GM12878 (cell line): ENCODE data around the gene ZCCHC4. TPM values are rescaled to one million over a fixed set of nuclear protein-coding genes. Genes with fewer than 3 reads are reported as not detected.

Experiments
- ATAC-seq: fragments of 200-7000 bp; cut with Tn5 transposase; 3 replicates; pipeline ENCODE4 v1.9.1; 2020; ENCODE audit warnings: mild to moderate bottlenecking, moderate library complexity
- BruUV-seq: library from RNA; stranded (reverse); fragments of 400-500 nt; replicated peaks from 2 replicates; lab custom pipeline; 2021; lab: Mats Ljungman, UMichigan
- CTCF ChIA-PET: fragments of 300-600 bp; sonication (Branson Sonifier 250); formaldehyde crosslinking; extraction: SDS; loops from one replicate; lab custom pipeline; 2021; ENCODE audit warnings: inconsistent platforms; lab: Yijun Ruan, JAX
- POLR2A ChIA-PET: fragments of 350-600 bp; formaldehyde crosslinking; extraction: SDS; loops from one replicate; lab custom pipeline; 2021; ENCODE audit warnings: inconsistent platforms; lab: Charles Lee
- RAD21 ChIA-PET: fragments of 300-600 bp; sonication (Branson Sonifier 250); formaldehyde crosslinking; loops from one replicate; lab custom pipeline; 2023; ENCODE audit warnings: antibody characterized with exemption; ENCODE audit not compliant: unreplicated experiment; lab: Charles Lee
- SMC1A ChIA-PET: fragments of 300-600 bp; sonication (Branson Sonifier 250); formaldehyde crosslinking; loops from one replicate; lab custom pipeline; 2023; ENCODE audit not compliant: unreplicated experiment, uncharacterized antibody; lab: Charles Lee
- DNase-seq: peaks from one replicate; pipeline ENCODE4 v3.0.0-alpha.2; 2011; ENCODE audit warnings: low read depth, low spot score
- FAIRE-seq: peaks from 3 replicates; lab custom pipeline; 2011; peaks lifted over from hg19 to GRCh38; lab: Jason Lieb, UNC
- H2AFZ ChIP-seq: 2 replicates; pipeline ENCODE4 v1.6.0; 2011; ENCODE audit warnings: low read depth, low read length, control low read depth; ENCODE audit not compliant: control insufficient read depth
- H3K27ac ChIP-seq: 2 replicates; pipeline ENCODE4 v1.5.1; 2011; ENCODE audit warnings: control low read depth; ENCODE audit not compliant: control insufficient read depth, insufficient read depth
- H3K27me3 ChIP-seq, 2 experiments: replicated peaks in 1 of 2; 2 replicates each; pipeline versions ENCODE4 v1.6.0 to v1.6.1; 2011; ENCODE audit warnings: low read length in 1 of 2; ENCODE audit not compliant: control insufficient read depth in 2 of 2, insufficient read depth in 2 of 2
- H3K36me3 ChIP-seq, 2 experiments: 2 replicates each; pipeline ENCODE4 v1.5.1; 2011; ENCODE audit warnings: low read length in 1 of 2; ENCODE audit not compliant: control insufficient read depth in 2 of 2, insufficient read depth in 2 of 2
- H3K4me1 ChIP-seq: 2 replicates; pipeline ENCODE4 v1.6.1; 2011; ENCODE audit warnings: mild to moderate bottlenecking, low read length, moderate library complexity, mixed read lengths; ENCODE audit not compliant: control insufficient read depth, insufficient read depth
- H3K4me2 ChIP-seq: 2 replicates; pipeline ENCODE4 v1.6.0; 2011; ENCODE audit warnings: control low read depth; ENCODE audit not compliant: control insufficient read depth, insufficient read depth
- H3K4me3 ChIP-seq: fragments of 200-600 bp; sonication (generic); 2 replicates; pipeline ENCODE4 v1.5.1; 2016
- H3K79me2 ChIP-seq: 2 replicates; pipeline ENCODE4 v1.6.0; 2011; ENCODE audit warnings: low read length; ENCODE audit not compliant: control insufficient read depth, insufficient read depth
- H3K9ac ChIP-seq: 2 replicates; pipeline ENCODE4 v1.8.0; 2011; ENCODE audit warnings: low read length, control low read depth, mixed read lengths; ENCODE audit not compliant: control insufficient read depth, insufficient read depth
- H3K9me3 ChIP-seq: replicated peaks from 3 replicates; pipeline ENCODE4 v1.5.1; 2011; ENCODE audit warnings: mild to moderate bottlenecking, low read length; ENCODE audit not compliant: control insufficient read depth, insufficient read depth
- H4K20me1 ChIP-seq: 2 replicates; pipeline ENCODE4 v1.6.0; 2011; ENCODE audit not compliant: control insufficient read depth, insufficient read depth
- CHD4 ChIP-seq: fragments of 200-600 bp; sonication (generic); IDR thresholded peaks from 2 replicates; pipeline ENCODE4 v1.6.1; 2016; ENCODE audit warnings: mild to moderate bottlenecking
- FOS ChIP-seq: IDR thresholded peaks from 3 replicates; pipeline ENCODE4 v1.6.1; 2011; ENCODE audit warnings: borderline replicate concordance; ENCODE audit not compliant: insufficient read length; ENCODE audit errors: extremely low read depth
- MEF2A ChIP-seq: IDR thresholded peaks from 2 replicates; pipeline ENCODE4 v1.6.1; 2011; ENCODE audit warnings: low read depth, mild to moderate bottlenecking, low read length, moderate library complexity; ENCODE audit not compliant: insufficient read depth
- PAX5 ChIP-seq: IDR thresholded peaks from 2 replicates; pipeline ENCODE4 v1.6.1; 2011; ENCODE audit warnings: low read depth, low read length, borderline replicate concordance
- POLR2AphosphoS2 ChIP-seq: IDR thresholded peaks from 2 replicates; pipeline ENCODE4 v1.6.1; 2011; ENCODE audit warnings: low read depth, mild to moderate bottlenecking, low read length, improper control_type of control experiment, moderate library complexity
- STAT1 ChIP-seq: fragments of 450-650 bp; conservative IDR thresholded peaks from 2 replicates; pipeline ENCODE4 v1.6.1; 2014; ENCODE audit warnings: antibody characterized with exemption, mild to moderate bottlenecking
- TCF3 ChIP-seq: IDR thresholded peaks from 2 replicates; pipeline ENCODE4 v1.6.1; 2012; ENCODE audit warnings: low read depth, mild to moderate bottlenecking, low read length, borderline replicate concordance; ENCODE audit not compliant: insufficient read depth
- YY1 ChIP-seq: IDR thresholded peaks from 2 replicates; pipeline ENCODE4 v1.6.1; 2011; ENCODE audit warnings: low read depth, mild to moderate bottlenecking, low read length
- WGBS: methylation state at CpG from one replicate; pipeline ENCODE4 v1.1.6; 2016; ENCODE audit warnings: low lambda C conversion rate; ENCODE audit not compliant: insufficient replicate concordance, insufficient coverage; ENCODE audit errors: missing lambda C conversion rate; 5-methylcytosine and 5-hydroxymethylcytosine counted together
- in situ Hi-C: fragments of 300-500 bp; cut with MboI; formaldehyde crosslinking; loops from 9 replicates; pipeline ENCODE4 v1.14.3; 2018; ENCODE audit warnings: mixed read lengths
- intact Hi-C: fragments of 100-400 bp; cut with micrococcal nuclease; formaldehyde crosslinking; loops from one replicate; pipeline ENCODE4 v1.14.2; 2022; ENCODE audit not compliant: unreplicated experiment
- polyA plus RNA-seq, 11 experiments: library from polyadenylated mRNA; depleted of rRNA in 4 of 11; unstranded in 6 of 11; stranded (reverse) in 5 of 11; fragments of >200 nt; fragmentation: Nextera tagmentation in 4 of 11; fragmentation: Illumina TruSeq in 1 of 11; extraction: Ambion mirVana in 4 of 11; extraction: Trizol in 1 of 11; gene quantifications; 1 replicate in 1 of 11; 2 replicates in 10 of 11; pipeline versions ENCODE4 v1.2.1 to v1.2.3, GENCODE V29; 2011 to 2016; ENCODE audit warnings: inconsistent platforms in 2 of 11, missing spikeins in 2 of 11, low read depth in 1 of 11
- total RNA-seq, 4 experiments: library from RNA; depleted of rRNA in 3 of 4; stranded (reverse); fragments of >200 nt in 3 of 4; fragmentation: Illumina TruSeq in 1 of 4; extraction: Trizol in 1 of 4; gene quantifications; 2 replicates each; pipeline versions ENCODE4 v1.2.1 to v1.2.3, GENCODE V29; 2013 to 2021
- TF ChIP-seq, protein P1 (sequence below): IDR thresholded peaks from 2 replicates; pipeline ENCODE4 v1.6.1; 2011; ENCODE audit warnings: mild to moderate bottlenecking, low read depth, low read length, moderate library complexity; ENCODE audit not compliant: insufficient replicate concordance
- TF ChIP-seq, protein P2 (sequence below): fragments of 450-650 bp; IDR thresholded peaks from 2 replicates; pipeline ENCODE4 v1.6.1; 2018; ENCODE audit warnings: mild to moderate bottlenecking, low read depth, moderate library complexity; ENCODE audit not compliant: partially characterized antibody

ZCCHC4 gene
- total and polyA plus RNA-seq, 10 of the 15 experiments (the other 5 are each of a cell fraction or from before 2014, with no cell fraction given): 3.2 to 17.7 (median 12.7) TPM

DNA sequence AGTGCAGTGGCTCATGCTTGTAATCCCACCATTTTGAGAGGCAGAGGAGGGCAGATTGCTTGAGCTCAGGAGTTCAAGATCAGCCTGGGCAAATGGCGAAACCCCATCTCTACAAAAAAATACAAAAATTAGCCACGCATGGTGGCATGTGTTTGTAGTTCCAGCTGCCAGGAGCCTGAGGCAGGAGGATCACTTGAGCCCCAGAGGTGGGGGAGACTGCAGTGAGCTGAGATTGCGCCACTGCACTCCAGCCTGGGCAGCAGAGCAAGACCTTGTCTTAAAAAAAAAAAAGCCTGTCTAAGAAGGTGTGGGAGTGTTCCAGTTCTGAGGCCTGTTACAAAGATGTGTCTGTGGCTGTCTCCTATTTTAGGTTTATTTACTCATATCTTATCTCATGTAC is 40.7 kb upstream of the ZCCHC4 start:
- ATAC-seq (no peak), DNase-seq (no peak), FAIRE-seq (no peak)
- ChIA-PET POLR2A (interaction anchor here (0.7 kb wide), 1 partner anchor 37 kb away, joined by 3 read pairs; no protein-coding TSS in a partner anchor), RAD21 (interaction anchor here (1.3 kb wide), 1 partner anchor 40 kb away, joined by 5 read pairs; the partner anchor contains the start of gene ZCCHC4), SMC1A (interaction anchor here (0.8 to 1.7 kb wide), 4 partner anchors 8 to 585 kb away, joined by 3 to 6 read pairs (median 4); no protein-coding TSS in a partner anchor), CTCF (interaction anchor here (0.7 to 3.2 kb wide), 7 partner anchors 10 to 95 kb away, joined by 3 to 9 read pairs (median 4); partner anchors contain the start of gene PI4K2B)
- no peak overlapping the region for H3K27ac ChIP-seq
- no peaks in the 10 kb centered on the region for H3K27me3 ChIP-seq
- no peak overlapping the region for H3K9ac ChIP-seq
- in situ Hi-C loops (no loop called here), intact Hi-C loops (no loop called here)
- 100% methylated on average over 3 of the region's 3 CpGs for WGBS
- H3K4me3 ChIP-seq: no peak overlapping the region
- H4K20me1 ChIP-seq: no peaks in the 10 kb centered on the region
- TF ChIP-seq STAT1: no peak
- no peak for TF ChIP-seq FOS
- TF ChIP-seq PAX5: no peak
- TF ChIP-seq POLR2AphosphoS2: no peak
- TF ChIP-seq YY1: no peak
- TF ChIP-seq TCF3: no peak
- TF ChIP-seq, protein P1, sequence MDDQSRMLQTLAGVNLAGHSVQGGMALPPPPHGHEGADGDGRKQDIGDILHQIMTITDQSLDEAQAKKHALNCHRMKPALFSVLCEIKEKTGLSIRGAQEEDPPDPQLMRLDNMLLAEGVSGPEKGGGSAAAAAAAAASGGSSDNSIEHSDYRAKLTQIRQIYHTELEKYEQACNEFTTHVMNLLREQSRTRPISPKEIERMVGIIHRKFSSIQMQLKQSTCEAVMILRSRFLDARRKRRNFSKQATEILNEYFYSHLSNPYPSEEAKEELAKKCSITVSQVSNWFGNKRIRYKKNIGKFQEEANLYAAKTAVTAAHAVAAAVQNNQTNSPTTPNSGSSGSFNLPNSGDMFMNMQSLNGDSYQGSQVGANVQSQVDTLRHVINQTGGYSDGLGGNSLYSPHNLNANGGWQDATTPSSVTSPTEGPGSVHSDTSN: no peak
- no peak for TF ChIP-seq MEF2A
- no peak for TF ChIP-seq CHD4
- TF ChIP-seq, protein P2, sequence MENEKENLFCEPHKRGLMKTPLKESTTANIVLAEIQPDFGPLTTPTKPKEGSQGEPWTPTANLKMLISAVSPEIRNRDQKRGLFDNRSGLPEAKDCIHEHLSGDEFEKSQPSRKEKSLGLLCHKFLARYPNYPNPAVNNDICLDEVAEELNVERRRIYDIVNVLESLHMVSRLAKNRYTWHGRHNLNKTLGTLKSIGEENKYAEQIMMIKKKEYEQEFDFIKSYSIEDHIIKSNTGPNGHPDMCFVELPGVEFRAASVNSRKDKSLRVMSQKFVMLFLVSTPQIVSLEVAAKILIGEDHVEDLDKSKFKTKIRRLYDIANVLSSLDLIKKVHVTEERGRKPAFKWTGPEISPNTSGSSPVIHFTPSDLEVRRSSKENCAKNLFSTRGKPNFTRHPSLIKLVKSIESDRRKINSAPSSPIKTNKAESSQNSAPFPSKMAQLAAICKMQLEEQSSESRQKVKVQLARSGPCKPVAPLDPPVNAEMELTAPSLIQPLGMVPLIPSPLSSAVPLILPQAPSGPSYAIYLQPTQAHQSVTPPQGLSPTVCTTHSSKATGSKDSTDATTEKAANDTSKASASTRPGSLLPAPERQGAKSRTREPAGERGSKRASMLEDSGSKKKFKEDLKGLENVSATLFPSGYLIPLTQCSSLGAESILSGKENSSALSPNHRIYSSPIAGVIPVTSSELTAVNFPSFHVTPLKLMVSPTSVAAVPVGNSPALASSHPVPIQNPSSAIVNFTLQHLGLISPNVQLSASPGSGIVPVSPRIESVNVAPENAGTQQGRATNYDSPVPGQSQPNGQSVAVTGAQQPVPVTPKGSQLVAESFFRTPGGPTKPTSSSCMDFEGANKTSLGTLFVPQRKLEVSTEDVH: no peak
- no peak overlapping the region for H3K4me2 ChIP-seq
- no peaks in the 10 kb centered on the region for H3K79me2 ChIP-seq
- H3K36me3 ChIP-seq: peaks cover 2 to 11% of the 10 kb centered on the region in 2 experiments; a peak in 3 of 4 replicates
- no peaks in the 10 kb centered on the region for H3K4me1 ChIP-seq
- no peaks in the 10 kb centered on the region for H3K9me3 ChIP-seq
- BruUV-seq: no TSS peak
- no peak overlapping the region for H2AFZ ChIP-seq
